Measurements from ENCODE around the gene C8B.

Gene C8B

DNA sequence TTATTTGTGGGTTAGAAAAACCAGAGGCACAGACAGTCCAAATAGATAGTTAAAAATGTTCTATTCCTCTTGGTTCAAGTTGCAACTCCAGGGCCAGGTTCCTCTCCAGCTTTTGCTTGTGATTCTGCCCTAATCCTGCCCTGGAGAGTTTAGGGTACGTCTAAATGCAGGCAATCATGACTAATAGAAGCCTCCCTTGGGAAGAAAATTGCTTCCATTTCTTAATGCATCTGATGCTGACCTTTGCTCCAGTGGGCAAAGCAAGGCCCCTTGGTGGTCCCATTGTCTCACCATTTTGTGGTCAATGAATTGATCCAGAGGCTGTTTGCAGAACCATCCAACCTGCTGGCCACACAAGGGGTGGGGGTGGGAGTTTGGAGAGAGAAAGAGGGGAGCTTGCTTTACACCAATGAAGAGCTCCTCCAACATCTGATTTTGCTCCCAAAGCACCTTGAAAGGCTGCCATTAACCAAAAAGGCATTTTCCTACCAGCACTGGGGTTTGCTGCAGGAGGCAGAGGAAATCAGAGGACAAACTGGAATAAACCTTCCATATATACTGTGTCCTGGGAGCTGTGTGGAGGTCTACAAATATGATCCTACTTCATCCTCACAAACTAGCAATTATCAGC lies 31.3 kb downstream of the C8B start:
- TF ChIP-seq, protein P1, sequence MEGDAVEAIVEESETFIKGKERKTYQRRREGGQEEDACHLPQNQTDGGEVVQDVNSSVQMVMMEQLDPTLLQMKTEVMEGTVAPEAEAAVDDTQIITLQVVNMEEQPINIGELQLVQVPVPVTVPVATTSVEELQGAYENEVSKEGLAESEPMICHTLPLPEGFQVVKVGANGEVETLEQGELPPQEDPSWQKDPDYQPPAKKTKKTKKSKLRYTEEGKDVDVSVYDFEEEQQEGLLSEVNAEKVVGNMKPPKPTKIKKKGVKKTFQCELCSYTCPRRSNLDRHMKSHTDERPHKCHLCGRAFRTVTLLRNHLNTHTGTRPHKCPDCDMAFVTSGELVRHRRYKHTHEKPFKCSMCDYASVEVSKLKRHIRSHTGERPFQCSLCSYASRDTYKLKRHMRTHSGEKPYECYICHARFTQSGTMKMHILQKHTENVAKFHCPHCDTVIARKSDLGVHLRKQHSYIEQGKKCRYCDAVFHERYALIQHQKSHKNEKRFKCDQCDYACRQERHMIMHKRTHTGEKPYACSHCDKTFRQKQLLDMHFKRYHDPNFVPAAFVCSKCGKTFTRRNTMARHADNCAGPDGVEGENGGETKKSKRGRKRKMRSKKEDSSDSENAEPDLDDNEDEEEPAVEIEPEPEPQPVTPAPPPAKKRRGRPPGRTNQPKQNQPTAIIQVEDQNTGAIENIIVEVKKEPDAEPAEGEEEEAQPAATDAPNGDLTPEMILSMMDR (IDR thresholded peaks at IDR 0.05; ENCODE audit: control insufficient read depth, extremely low read depth, insufficient read depth), result no peak
- DNase-seq (ENCODE audit: low read depth), result no peak
- H3K4me3 ChIP-seq (ENCODE audit: low read depth, low read length), result no peak overlapping the region

DNA sequence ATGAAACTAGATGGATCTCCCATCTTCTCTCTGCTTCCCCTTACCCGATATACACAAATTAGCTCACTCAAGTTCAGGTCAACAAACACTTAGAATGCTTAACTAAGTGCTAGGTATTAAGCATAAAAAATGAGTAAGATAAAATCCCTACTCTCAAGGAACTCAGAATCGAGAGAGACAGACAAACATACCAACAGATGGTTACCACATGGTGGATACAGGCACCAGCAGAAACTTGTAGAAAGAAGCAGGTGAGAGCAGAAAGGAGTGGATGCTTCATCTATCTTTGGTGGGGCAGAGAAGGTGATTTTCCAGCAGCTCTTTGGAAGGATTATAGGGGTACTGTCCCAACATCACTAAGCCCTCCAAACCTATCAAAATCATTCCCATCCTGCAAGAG lies 32.2 kb downstream of the C8B start:
- no peak for DNase-seq (ENCODE audit: low read depth)
- H3K4me3 ChIP-seq (ENCODE audit: low read depth, low read length), result no peak overlapping the region
- TF ChIP-seq, protein P1 (IDR thresholded peaks at IDR 0.05; ENCODE audit: control insufficient read depth, extremely low read depth, insufficient read depth), result no peak

DNA sequence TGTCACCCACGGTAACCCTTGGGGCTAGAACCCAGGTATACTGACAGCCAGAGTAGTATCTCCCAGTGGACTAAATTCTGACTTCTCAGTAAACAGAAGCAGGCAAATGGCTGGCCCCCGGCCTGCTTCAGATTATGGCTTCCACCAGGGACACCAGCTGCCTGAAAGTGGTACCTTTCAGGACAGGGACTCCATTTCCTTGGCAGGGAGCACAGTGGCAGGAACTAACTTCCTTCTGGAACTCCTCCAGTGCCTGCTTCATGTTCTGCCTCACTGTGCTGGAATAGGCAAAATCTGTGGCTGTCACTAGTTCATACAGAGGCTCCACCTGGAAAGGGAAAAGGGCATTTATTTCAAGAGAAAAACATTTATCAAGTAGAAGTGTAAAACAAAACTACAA lies 32.7 kb downstream of the C8B start:
- H3K4me3 ChIP-seq (ENCODE audit: low read depth, low read length), result no peak overlapping the region
- TF ChIP-seq, protein P1 (IDR thresholded peaks at IDR 0.05; ENCODE audit: control insufficient read depth, extremely low read depth, insufficient read depth), result no peak
- DNase-seq (ENCODE audit: low read depth), result no peak

DNA sequence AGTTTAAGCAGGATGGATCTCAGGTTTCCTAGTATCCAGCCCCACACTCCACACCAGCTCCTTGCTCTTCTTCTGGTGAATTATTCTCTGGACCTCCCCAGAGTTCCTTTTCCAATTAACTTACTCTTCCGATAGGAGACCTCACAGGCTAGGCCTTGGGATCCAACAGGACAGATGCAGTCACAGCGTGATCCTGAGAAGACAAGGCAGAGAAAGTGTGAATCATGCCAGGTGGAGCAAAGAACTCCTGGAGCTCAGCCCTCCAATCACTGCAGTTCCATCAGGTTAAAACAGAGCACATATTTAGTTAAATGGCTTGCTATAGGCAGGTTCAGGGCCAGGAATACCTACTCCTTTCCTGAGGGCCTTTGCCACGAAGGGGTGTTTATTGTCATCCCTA lies 34.1 kb downstream of the C8B start:
- TF ChIP-seq, protein P1 (IDR thresholded peaks at IDR 0.05; ENCODE audit: control insufficient read depth, extremely low read depth, insufficient read depth), result no peak

DNA sequence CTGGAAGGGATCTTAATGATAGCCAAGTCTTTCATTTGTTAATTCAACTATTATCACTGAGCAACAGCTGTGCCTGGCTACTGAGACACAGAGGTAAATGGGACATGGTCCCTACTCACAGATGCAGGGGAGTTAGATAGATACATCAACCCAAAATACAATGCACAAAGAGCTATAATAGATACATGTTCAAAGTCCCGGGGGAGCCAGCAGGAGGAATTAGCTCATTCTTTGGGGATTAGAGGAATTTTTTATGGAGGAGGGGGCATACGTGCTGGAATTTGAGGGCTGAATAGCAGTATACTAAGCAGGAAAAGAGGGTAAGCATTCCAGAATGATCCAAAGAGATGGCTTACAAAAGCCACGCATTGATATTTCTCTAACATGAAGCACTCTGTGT lies 34.6 kb downstream of the C8B start:
- DNase-seq (ENCODE audit: low read depth), result no peak
- TF ChIP-seq, protein P1 (IDR thresholded peaks at IDR 0.05; ENCODE audit: control insufficient read depth, extremely low read depth, insufficient read depth), result no peak
- no peak overlapping the region for H3K4me3 ChIP-seq (ENCODE audit: low read depth, low read length)

More for the DNA sequence above, 34.1 kb downstream of the C8B start:
- DNase-seq (ENCODE audit: low read depth), result no peak
- no peak overlapping the region for H3K4me3 ChIP-seq (ENCODE audit: low read depth, low read length)

DNA sequence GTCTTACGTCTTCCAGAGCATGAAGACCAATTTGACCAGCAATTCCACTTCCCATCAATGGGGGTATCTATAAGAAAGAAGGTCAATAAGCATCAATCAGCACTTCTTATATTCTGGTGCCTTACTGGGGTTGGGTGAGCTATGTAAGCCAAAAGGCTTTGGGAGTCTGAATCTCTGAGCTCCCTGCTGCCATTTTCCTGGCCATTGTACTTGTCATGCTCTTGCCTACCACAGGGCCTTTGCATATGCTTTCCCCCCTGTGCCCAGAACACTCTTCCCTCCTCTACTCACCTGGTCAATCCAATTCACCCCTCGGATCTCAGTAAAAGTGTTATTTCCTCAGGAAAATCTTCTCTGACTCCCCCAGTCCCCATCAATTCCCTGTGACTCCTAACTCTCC lies 36.3 kb downstream of the C8B start:
- H3K4me3 ChIP-seq (ENCODE audit: low read depth, low read length), result no peak overlapping the region
- no peak for DNase-seq (ENCODE audit: low read depth)
- TF ChIP-seq, protein P1 (IDR thresholded peaks at IDR 0.05; ENCODE audit: control insufficient read depth, extremely low read depth, insufficient read depth), result no peak

DNA sequence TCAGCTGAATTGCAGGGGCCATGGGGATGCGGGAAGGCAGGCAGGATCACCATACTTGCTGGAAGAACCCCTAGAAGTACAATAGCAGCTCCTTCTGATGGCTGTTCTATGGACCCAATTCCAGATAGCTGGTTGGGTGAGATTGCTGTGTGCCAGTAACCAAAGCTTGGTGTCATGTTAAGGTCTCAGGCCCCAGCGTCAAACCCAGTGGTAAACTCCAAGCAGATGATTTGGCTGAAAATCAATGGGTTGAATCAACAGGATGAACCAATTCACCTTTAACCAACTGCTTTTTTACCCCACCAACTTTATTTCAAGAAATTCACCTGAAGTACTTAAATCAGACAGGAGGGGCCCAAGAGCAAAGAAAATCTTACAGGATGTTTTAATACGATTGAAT lies 37.8 kb downstream of the C8B start:
- TF ChIP-seq, protein P1 (IDR thresholded peaks at IDR 0.05; ENCODE audit: control insufficient read depth, extremely low read depth, insufficient read depth), result no peak
- no peak overlapping the region for H3K4me3 ChIP-seq (ENCODE audit: low read depth, low read length)
- no peak for DNase-seq (ENCODE audit: low read depth)

Data from LNCaP clone FGC (cell line).